HG03575 (cell line): Measurements from ENCODE around the gene LPCAT3.

ENCODE experiments used
- ATAC-seq: cut with Tn5 transposase; IDR thresholded peaks from one replicate; pipeline ENCODE4 v1.9.1; 2021; ENCODE audit not compliant: unreplicated experiment, insufficient number of reproducible peaks, low FRiP score; ENCODE audit errors: extremely low read depth

The LPCAT3 gene

DNA sequence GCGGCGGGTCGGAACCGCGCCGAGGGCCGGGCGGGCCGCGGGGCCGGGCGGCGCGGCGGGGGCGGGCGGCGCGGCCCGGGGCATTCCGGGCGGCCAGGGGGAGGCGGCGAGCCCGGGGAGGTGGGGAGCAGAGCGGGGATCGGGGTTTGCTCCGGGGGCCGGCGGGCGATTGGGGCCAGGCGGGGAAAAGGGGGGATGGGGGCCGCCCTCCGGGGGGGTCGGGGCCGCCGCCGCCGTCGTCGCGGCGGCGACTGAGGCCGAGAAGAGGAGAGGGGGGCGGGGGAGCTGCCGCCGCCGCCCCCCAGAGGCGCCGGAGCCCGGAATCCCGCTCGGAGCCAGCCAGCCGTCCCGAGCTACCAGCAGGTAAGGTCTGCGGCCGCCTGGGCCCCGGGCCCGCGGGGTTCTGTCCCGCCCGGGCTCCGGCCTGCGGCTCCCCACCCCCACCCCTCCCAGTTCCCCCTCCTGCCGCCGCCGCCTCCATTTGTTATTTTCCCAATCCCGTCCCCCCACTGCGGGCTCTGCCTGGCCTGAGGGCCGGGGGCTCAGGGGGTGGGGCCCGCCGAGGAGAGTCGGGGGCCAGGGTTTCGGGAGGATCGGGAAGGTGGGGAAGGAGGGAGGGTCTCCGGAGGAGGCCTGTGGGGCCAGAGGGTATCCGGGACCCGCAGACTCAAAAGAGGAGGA lies 90.1 kb downstream of the LPCAT3 start:
- no peak for ATAC-seq

DNA sequence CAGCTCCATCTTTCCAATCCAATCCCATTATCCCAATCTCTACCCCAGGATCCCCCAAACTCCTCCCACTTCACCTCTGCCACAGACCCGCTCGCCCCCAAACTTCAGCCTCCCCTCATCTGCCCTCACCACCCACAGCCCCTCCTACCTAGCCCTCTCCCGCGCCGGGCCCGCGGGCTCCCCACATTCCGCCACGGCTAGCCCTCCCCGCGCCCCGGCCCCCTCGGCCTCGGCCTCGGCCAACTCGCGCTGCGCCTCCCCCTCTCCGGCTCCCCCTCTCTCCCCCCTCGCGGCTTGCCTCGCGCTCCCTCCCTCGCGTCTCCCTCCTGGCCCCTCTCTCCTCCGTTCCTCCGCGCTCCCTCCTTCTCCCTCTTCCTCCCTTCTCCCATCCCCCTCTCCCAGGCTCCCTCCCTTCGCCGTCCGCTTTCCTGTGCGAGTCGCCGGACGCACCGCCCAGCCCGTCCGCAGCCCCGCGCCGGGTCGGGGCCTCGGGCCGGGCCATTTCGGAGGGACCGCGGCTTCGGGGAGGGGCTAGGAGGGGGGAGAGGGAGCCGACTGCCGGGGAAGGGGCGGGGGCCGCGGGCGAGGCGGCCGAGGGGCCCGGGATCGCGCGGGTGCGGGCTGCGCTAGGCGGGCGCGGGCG lies 90.8 kb downstream of the LPCAT3 start, which contains the start of gene ATN1:
Gene ATN1 (plus strand): TSS at position 581 of the 643 bp plus-strand sequence. CDS start 6,043 bp downstream, outside the sequence.
- ATAC-seq = no peak
